Measurements from ENCODE around the gene H2BK1. TPM values are rescaled to one million over a fixed set of nuclear protein-coding genes. Genes with fewer than 3 reads are reported as not detected.

Gene H2BK1
- total and polyA plus RNA-seq, 2 experiments from 2014 or later = not detected

DNA sequence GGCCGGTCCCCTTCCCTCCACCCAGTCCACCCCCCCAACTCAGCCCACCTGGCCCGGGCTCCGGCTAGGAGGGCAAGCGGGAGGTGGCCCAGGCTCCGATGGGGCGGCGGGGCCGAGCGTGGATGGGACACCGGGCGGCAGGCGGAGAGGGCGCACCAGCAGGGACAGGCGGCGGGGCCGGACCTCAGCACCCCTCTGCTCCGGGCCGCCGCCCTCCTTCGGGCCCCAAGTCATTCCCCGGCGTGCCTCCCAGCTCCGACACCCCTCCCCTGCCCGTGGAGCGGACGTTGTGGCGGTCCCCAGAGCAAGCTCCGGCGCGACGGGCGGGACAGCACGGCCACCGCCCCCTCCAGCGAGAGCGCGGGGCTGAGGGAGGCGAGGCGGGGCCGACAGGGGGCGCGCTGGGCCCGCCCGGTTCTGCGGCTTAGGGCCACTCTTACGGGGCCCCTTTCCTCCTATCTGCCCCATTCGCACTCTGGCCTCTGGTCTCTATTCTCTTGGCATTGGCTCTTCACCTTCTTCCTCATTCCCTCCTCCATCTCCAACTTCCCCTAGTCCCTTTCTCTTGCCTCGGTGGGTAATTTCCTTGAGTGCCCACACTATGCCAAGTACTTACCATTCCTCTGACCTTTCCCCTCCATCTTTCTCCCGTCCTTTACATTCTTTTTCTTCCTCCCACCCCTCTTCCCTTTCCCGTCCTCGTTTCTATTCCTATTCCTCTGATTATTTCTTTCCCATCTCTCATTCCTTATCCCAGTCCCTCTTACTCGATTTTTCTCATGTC lies 42.1 kb downstream of the H2BK1 start:
- peak overlapping the region; percentile 97 for H3K4me2 ChIP-seq
- peaks cover 9% of the 10 kb centered on the region for H3K4me1 ChIP-seq (ENCODE audit: insufficient read depth)
- H3K36me3 ChIP-seq (replicated peaks; ENCODE audit: insufficient read depth, low read depth) = no peaks in the 10 kb centered on the region
- no peaks in the 10 kb centered on the region for H3K79me2 ChIP-seq
- no peak overlapping the region for H2AFZ ChIP-seq
- DNase-seq (ENCODE audit: low spot score) = peak; percentile 53
- no peaks in the 10 kb centered on the region for H3K9me2 ChIP-seq (replicated peaks; ENCODE audit: insufficient read depth)
- H3K27ac ChIP-seq = no peak overlapping the region
- H4K20me1 ChIP-seq (ENCODE audit: insufficient read depth, poor library complexity, severe bottlenecking) = no peaks in the 10 kb centered on the region
- peak overlapping the region; percentile 42 for H3K4me3 ChIP-seq
- TF ChIP-seq EZH2phosphoT487 (IDR thresholded peaks at IDR 0.05; ENCODE audit: low read depth, severe bottlenecking, unreplicated experiment) (no peak), EZH2 (IDR thresholded peaks at IDR 0.05; ENCODE audit: borderline replicate concordance) (peak; percentile 3)
- TF ChIP-seq, protein P1, sequence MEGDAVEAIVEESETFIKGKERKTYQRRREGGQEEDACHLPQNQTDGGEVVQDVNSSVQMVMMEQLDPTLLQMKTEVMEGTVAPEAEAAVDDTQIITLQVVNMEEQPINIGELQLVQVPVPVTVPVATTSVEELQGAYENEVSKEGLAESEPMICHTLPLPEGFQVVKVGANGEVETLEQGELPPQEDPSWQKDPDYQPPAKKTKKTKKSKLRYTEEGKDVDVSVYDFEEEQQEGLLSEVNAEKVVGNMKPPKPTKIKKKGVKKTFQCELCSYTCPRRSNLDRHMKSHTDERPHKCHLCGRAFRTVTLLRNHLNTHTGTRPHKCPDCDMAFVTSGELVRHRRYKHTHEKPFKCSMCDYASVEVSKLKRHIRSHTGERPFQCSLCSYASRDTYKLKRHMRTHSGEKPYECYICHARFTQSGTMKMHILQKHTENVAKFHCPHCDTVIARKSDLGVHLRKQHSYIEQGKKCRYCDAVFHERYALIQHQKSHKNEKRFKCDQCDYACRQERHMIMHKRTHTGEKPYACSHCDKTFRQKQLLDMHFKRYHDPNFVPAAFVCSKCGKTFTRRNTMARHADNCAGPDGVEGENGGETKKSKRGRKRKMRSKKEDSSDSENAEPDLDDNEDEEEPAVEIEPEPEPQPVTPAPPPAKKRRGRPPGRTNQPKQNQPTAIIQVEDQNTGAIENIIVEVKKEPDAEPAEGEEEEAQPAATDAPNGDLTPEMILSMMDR (IDR thresholded peaks at IDR 0.05; ENCODE audit: poor library complexity) = peak; percentile 54
- 7% methylated on average over 14 of the region's 52 CpGs for WGBS (ENCODE audit: low lambda C conversion rate, missing lambda C conversion rate)
- peaks cover 80% of the 10 kb centered on the region for H3K27me3 ChIP-seq
- no peaks in the 10 kb centered on the region for H3K9me3 ChIP-seq (ENCODE audit: low read depth)

DNA sequence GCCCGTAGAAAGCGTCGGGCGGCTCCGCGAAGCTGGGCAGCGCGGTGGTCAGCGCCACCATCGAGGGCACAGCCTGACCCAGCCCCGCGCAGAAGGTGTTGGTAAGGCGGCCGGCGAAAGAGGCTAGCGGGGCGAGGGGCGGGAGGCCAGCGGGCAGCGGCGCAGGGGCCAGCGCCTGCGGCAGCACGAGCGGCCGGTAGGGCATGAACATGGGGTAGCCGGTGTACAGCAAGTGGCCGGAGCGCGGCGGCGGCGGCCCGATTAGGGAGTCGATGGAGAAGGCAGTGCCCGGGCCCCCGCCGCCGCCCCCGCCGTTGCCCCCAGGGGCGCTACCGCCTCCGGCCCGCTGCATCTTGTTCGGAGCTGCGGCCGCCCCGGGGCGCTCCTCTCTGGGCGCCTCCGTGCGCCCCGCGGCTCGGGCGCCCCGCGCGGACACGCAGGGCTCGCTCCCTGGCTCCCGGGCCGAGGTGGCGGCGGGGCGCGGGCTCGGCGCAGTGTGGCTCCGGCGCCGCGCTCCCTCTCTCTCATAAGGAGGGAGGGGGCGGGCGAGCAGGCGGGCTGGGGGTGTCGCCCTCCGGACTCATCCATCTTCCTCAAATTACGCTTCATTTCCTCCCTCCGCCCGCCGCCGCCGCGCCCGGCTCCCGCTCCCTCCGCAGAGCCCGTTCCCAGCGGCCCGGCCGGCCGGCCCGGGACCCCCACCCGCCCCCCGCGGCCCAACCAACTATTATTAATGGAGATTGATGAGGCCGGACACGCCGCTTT lies 42.9 kb downstream of the H2BK1 start, which contains the start of gene GBX1:
GBX1 (minus strand) TSS at position 498 of the 765 bp plus-strand sequence; CDS start at position 352, 146 bp downstream.
- 0% methylated on average over 27 of the region's 101 CpGs for WGBS (ENCODE audit: low lambda C conversion rate, missing lambda C conversion rate)
- no peaks in the 10 kb centered on the region for H3K9me3 ChIP-seq (ENCODE audit: low read depth)
- peaks cover 86% of the 10 kb centered on the region for H3K27me3 ChIP-seq
- H3K4me1 ChIP-seq (ENCODE audit: insufficient read depth) = peaks cover 9% of the 10 kb centered on the region
- no peaks in the 10 kb centered on the region for H3K36me3 ChIP-seq (replicated peaks; ENCODE audit: insufficient read depth, low read depth)
- H3K4me3 ChIP-seq = peak within 1 kb of the TSS; percentile 42
- peak; percentile 33 for DNase-seq (ENCODE audit: low spot score)
- H3K27ac ChIP-seq = no peak within 1 kb of the TSS
- no peaks in the 10 kb centered on the region for H3K9me2 ChIP-seq (replicated peaks; ENCODE audit: insufficient read depth)
- no peaks in the 10 kb centered on the region for H3K79me2 ChIP-seq
- H4K20me1 ChIP-seq (ENCODE audit: insufficient read depth, poor library complexity, severe bottlenecking) = no peaks in the 10 kb centered on the region
- H2AFZ ChIP-seq = peak within 1 kb of the TSS; percentile 49
- peak within 1 kb of the TSS; percentile 97 for H3K4me2 ChIP-seq
- peak; percentile 87 for TF ChIP-seq EZH2phosphoT487 (IDR thresholded peaks at IDR 0.05; ENCODE audit: low read depth, severe bottlenecking, unreplicated experiment)
- TF ChIP-seq, protein P1 (IDR thresholded peaks at IDR 0.05; ENCODE audit: poor library complexity) = no peak
- TF ChIP-seq EZH2 (IDR thresholded peaks at IDR 0.05; ENCODE audit: borderline replicate concordance) = peak; percentile 96

DNA sequence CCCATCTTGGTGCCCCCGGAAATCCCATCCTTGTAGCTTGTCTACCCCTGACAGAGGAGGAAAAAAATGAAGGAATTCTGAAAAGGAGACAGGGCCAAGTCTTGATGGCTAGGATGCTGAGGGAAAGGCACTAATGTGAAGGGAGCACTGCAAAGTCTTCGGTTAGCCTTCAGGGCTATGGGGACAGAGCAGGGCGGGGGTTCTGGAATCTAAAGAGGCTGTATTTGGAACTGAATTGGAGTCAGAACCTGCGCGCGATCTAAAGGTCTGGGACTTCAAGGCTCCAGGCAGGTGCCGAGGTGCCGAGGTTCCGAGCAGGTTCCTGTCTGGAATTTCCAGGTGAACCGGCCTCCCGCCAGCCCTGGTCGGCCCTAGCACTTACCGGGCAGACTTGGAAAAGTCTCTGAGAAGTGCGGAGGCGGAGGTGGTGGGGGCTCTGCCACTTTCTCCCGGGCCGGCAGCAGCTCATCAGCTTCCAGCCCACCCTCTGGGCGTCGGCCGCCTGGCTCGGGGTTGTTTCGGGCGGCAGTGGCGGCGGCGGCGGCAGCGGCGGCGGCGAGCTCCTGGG lies 43.6 kb downstream of the H2BK1 start:
- DNase-seq (ENCODE audit: low spot score) = no peak
- 9% methylated on average over 25 of the region's 31 CpGs for WGBS (ENCODE audit: low lambda C conversion rate, missing lambda C conversion rate)
- peak overlapping the region; percentile 49 for H2AFZ ChIP-seq
- no peak overlapping the region for H3K27ac ChIP-seq
- no peak for TF ChIP-seq EZH2phosphoT487 (IDR thresholded peaks at IDR 0.05; ENCODE audit: low read depth, severe bottlenecking, unreplicated experiment)
- peak; percentile 99 for TF ChIP-seq EZH2 (IDR thresholded peaks at IDR 0.05; ENCODE audit: borderline replicate concordance)
- TF ChIP-seq, protein P1 (IDR thresholded peaks at IDR 0.05; ENCODE audit: poor library complexity) = no peak
- H4K20me1 ChIP-seq (ENCODE audit: insufficient read depth, poor library complexity, severe bottlenecking) = no peaks in the 10 kb centered on the region
- H3K9me3 ChIP-seq (ENCODE audit: low read depth) = no peaks in the 10 kb centered on the region
- no peaks in the 10 kb centered on the region for H3K9me2 ChIP-seq (replicated peaks; ENCODE audit: insufficient read depth)
- peak overlapping the region; percentile 97 for H3K4me2 ChIP-seq
- no peaks in the 10 kb centered on the region for H3K36me3 ChIP-seq (replicated peaks; ENCODE audit: insufficient read depth, low read depth)
- H3K4me3 ChIP-seq = peak overlapping the region; percentile 42
- peaks cover 92% of the 10 kb centered on the region for H3K27me3 ChIP-seq
- H3K4me1 ChIP-seq (ENCODE audit: insufficient read depth) = peaks cover 9% of the 10 kb centered on the region
- H3K79me2 ChIP-seq = no peaks in the 10 kb centered on the region

All from hepatocyte (in vitro differentiated cells).